Psoas muscle (tissue), 8 donors: ENCODE data around the gene SPATA31C2. TPM values are rescaled to one million over a fixed set of nuclear protein-coding genes. Genes with fewer than 3 reads are reported as not detected.

Experiments
- ATAC-seq, 4 donors: fragments of 200-7000 bp; cut with Tn5 transposase; one replicate each; pipeline ENCODE4 v1.9.1; 2020; ENCODE audit warnings: moderate library complexity in 3 of 4, mild to moderate bottlenecking in 2 of 4
- DNase-seq, 2 donors: peaks; one replicate each; pipeline ENCODE4 v3.0.0-alpha.2; 2020
- H3K27ac ChIP-seq: fragments of 200-600 bp; one replicate; pipeline ENCODE4 v1.8.0; 2022
- H3K27me3 ChIP-seq, 3 donors: fragments of 200-600 bp in 1 of 3; one replicate each; pipeline versions ENCODE4 v1.6.1 to v1.8.0; 2013 to 2022; ENCODE audit warnings: low read length in 2 of 3, mild to moderate bottlenecking in 2 of 3, moderate library complexity in 1 of 3; ENCODE audit not compliant: insufficient read depth in 3 of 3
- H3K36me3 ChIP-seq, 2 donors: fragments of 200-600 bp in 1 of 2; one replicate each; pipeline versions ENCODE4 v1.6.1 to v1.8.0; 2013 to 2022; ENCODE audit warnings: low read depth in 1 of 2, mild to moderate bottlenecking in 1 of 2, moderate library complexity in 1 of 2; ENCODE audit not compliant: insufficient read depth in 1 of 2
- H3K4me1 ChIP-seq: fragments of 200-600 bp; one replicate; pipeline ENCODE4 v1.8.0; 2022
- H3K4me3 ChIP-seq: fragments of 200-600 bp; one replicate; pipeline ENCODE4 v1.8.0; 2022; ENCODE audit warnings: mild to moderate bottlenecking
- H3K9me3 ChIP-seq: fragments of 200-600 bp; one replicate; pipeline ENCODE4 v1.8.0; 2022
- WGBS, 3 donors: extraction: QIAGEN DNeasy Blood & Tissue Kit; methylation state at CpG; one replicate each; pipeline versions ENCODE4 v1.1.6 to v1.1.7; 2013; 5-methylcytosine and 5-hydroxymethylcytosine counted together
- intact Hi-C, 2 donors: fragments of 100-400 bp; cut with DNase I; formaldehyde crosslinking; loops; one replicate each; pipeline versions ENCODE4 v1.11.0 to v1.14.2; 2022
- polyA plus RNA-seq, 3 donors: library from polyadenylated mRNA; stranded (reverse); fragments of 200-250 nt; gene quantifications; one replicate each; pipeline ENCODE4 v1.2.3, GENCODE V29; 2013
- total RNA-seq, 4 donors: library from RNA; stranded (reverse); fragmentation: NEBNext Ultra II Directional in 2 of 4; extraction: Animal tissue kit (Norgen Biotek cat#: 25700) in 2 of 4; gene quantifications; one replicate each; pipeline versions ENCODE4 v1.2.1 to v1.2.4, GENCODE V29; 2021 to 2023
- TF ChIP-seq, protein P1 (sequence below): fragments of 200-600 bp; IDR thresholded peaks from one replicate; pipeline ENCODE4 v1.8.0; 2022; ENCODE audit warnings: antibody characterized with exemption
- donor health status: healthy with polysubstance abuse.
- donor health status: DM: no; HTN: no; CAD: no; lungs with moderate emphysema.
- donor health status: Bipolar disorder and iron deficiency.
- donor health status: healthy.
- donor health status: DM: yes; HTN: yes; CAD: no.
- donor health status: DM: no; HTN: no; CAD: no.
- donor health status: DM: no; HTN: no; CAD: no.
- donor health status: DM: yes; HTN: yes; CAD: no.

Gene SPATA31C2
- total and polyA plus RNA-seq, 7 donors: not detected

GRCh38 chr9:88182501-88182900, 44.2 kb upstream of the SPATA31C2 start:
- intact Hi-C loops: no loop called here
- TF ChIP-seq, protein P1, sequence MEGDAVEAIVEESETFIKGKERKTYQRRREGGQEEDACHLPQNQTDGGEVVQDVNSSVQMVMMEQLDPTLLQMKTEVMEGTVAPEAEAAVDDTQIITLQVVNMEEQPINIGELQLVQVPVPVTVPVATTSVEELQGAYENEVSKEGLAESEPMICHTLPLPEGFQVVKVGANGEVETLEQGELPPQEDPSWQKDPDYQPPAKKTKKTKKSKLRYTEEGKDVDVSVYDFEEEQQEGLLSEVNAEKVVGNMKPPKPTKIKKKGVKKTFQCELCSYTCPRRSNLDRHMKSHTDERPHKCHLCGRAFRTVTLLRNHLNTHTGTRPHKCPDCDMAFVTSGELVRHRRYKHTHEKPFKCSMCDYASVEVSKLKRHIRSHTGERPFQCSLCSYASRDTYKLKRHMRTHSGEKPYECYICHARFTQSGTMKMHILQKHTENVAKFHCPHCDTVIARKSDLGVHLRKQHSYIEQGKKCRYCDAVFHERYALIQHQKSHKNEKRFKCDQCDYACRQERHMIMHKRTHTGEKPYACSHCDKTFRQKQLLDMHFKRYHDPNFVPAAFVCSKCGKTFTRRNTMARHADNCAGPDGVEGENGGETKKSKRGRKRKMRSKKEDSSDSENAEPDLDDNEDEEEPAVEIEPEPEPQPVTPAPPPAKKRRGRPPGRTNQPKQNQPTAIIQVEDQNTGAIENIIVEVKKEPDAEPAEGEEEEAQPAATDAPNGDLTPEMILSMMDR: no peak
- no peak for ATAC-seq

GRCh38 chr9:88180081-88180765, 41.9 kb upstream of the SPATA31C2 start:
- no peak overlapping the region for H3K27ac ChIP-seq
- H3K4me1 ChIP-seq: no peaks in the 10 kb centered on the region
- WGBS, 3 donors: 92 to 95% (median 93%) methylated on average over 22 to 23 of the region's 23 CpGs
- no peak for DNase-seq
- H3K27me3 ChIP-seq: peaks cover 0 to 2% (median 0%) of the 10 kb centered on the region in 3 donors
- H3K9me3 ChIP-seq: no peaks in the 10 kb centered on the region
- ATAC-seq: no peak
- no peak overlapping the region for H3K4me3 ChIP-seq
- H3K36me3 ChIP-seq: no peaks in the 10 kb centered on the region
- TF ChIP-seq, protein P1: no peak
- intact Hi-C loops: no loop called here

More at GRCh38 chr9:88182501-88182900, 44.2 kb upstream of the SPATA31C2 start:
- DNase-seq: no peak
- H3K27ac ChIP-seq: no peak overlapping the region
- no peaks in the 10 kb centered on the region for H3K9me3 ChIP-seq
- H3K4me1 ChIP-seq: no peaks in the 10 kb centered on the region
- no peak overlapping the region for H3K4me3 ChIP-seq
- no peaks in the 10 kb centered on the region for H3K36me3 ChIP-seq
- WGBS, 3 donors: 31 to 39% (median 35%) methylated on average over 6 of the region's 6 CpGs
- peaks cover 0 to 2% (median 0%) of the 10 kb centered on the region in 3 donors for H3K27me3 ChIP-seq

DNA sequence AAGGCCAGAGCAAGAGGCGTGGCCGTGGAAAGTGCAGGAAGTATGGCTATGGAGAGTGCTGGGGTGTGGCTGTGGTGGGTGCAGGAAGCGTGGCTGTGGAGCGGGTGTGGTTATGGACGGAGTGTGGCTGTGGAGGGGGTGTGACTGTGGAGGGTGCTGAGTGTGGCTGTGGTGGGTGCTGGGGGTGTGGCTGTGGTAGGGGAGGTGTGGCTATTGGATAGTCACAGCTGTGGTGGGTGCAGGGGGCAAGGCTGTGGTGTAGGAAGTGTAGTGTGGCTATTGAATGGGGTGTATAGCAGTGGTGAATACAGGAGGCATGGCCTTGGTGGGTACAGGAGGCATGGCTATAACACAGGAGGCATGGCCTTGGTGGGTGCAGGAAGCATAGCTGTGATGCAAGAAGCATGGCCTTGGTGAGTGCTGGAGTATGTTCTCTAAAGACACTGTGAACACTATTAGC, 40.8 kb upstream of the SPATA31C2 start:
- Histone ChIP-seq H3K27ac (no peak overlapping the region), H3K4me1 (no peaks in the 10 kb centered on the region), H3K36me3 (no peaks in the 10 kb centered on the region), H3K9me3 (no peaks in the 10 kb centered on the region), H3K4me3 (no peak overlapping the region), H3K27me3 (peaks cover 0 to 2% (median 0%) of the 10 kb centered on the region in 3 donors)
- intact Hi-C loops: loop anchor here in 1 of 2 donors (10.0 kb wide), 1 partner anchor 396 kb away; no protein-coding TSS in a partner anchor
- no peak for ATAC-seq
- DNase-seq: no peak
- 65 to 69% (median 67%) methylated on average over 5 of the region's 5 CpGs for WGBS, 3 donors
- TF ChIP-seq, protein P1: no peak

DNA sequence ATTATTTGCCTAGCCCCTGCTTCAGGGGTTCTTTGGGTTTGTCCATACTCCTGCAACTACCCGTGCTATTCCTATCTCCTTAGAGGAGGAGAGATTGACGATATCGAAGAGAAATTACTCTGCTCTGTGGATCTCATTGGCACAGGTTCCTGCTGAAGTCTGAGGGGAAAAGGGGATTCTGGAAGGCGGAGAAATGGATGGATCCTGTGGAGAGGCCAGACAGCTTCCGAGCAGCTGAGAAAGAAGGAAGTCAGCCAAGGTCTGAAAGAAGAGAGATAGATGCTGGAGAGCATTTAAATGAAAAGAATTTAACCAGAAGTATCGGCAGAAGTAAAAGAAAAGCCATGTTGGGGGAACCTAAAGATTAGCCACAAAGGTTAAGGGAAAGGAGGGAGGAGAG, 40.4 kb upstream of the SPATA31C2 start:
- 51 to 64% (median 57%) methylated on average over 6 of the region's 6 CpGs for WGBS, 3 donors
- H3K36me3 ChIP-seq: no peaks in the 10 kb centered on the region
- TF ChIP-seq, protein P1: no peak
- H3K27ac ChIP-seq: no peak overlapping the region
- intact Hi-C loops: loop anchor here in 1 of 2 donors (10.0 kb wide), 1 partner anchor 396 kb away; no protein-coding TSS in a partner anchor
- ATAC-seq: no peak
- H3K4me3 ChIP-seq: no peak overlapping the region
- no peak for DNase-seq
- H3K27me3 ChIP-seq: peaks cover 0 to 2% (median 0%) of the 10 kb centered on the region in 3 donors
- no peaks in the 10 kb centered on the region for H3K4me1 ChIP-seq
- no peaks in the 10 kb centered on the region for H3K9me3 ChIP-seq
